Kidney (tissue), 14 donors: ENCODE data around the gene HOXA4. TPM values are rescaled to one million over a fixed set of nuclear protein-coding genes. Genes with fewer than 3 reads are reported as not detected.

Experiments
- DNase-seq, 5 donors: peaks; one replicate each; pipeline ENCODE4 v3.0.0-alpha.2; 2013 to 2020
- FAIRE-seq: peaks from 2 replicates; lab custom pipeline; 2012; peaks lifted over from hg19 to GRCh38; lab: Jason Lieb, UNC
- H3K27ac ChIP-seq, 2 donors: one replicate each; pipeline ENCODE4 v1.7.0; 2013; ENCODE audit warnings: low read depth in 2 of 2, low read length in 2 of 2, inconsistent platforms in 1 of 2
- H3K27me3 ChIP-seq: one replicate; pipeline ENCODE4 v1.7.1; 2013; ENCODE audit warnings: low read length, inconsistent platforms; ENCODE audit not compliant: control insufficient read depth, insufficient read depth
- H3K36me3 ChIP-seq, 3 donors: one replicate each; pipeline versions ENCODE4 v1.7.0 to v1.7.1; 2013; ENCODE audit warnings: low read length in 3 of 3, control low read depth in 1 of 3, inconsistent platforms in 1 of 3; ENCODE audit not compliant: insufficient read depth in 3 of 3, control insufficient read depth in 2 of 3
- H3K4me1 ChIP-seq, 3 donors: one replicate each; pipeline versions ENCODE4 v1.7.0 to v1.7.1; 2013; ENCODE audit warnings: low read length in 3 of 3, inconsistent platforms in 1 of 3, low read depth in 1 of 3; ENCODE audit not compliant: control insufficient read depth in 2 of 3, insufficient read depth in 2 of 3
- H3K4me3 ChIP-seq, 3 donors: one replicate each; pipeline versions ENCODE4 v1.7.0 to v1.8.1; 2013; ENCODE audit warnings: low read length in 3 of 3, control low read depth in 1 of 3, inconsistent platforms in 1 of 3
- H3K9ac ChIP-seq, 3 donors: one replicate each; pipeline versions ENCODE4 v1.7.0 to v1.7.1; 2013; ENCODE audit warnings: low read length in 3 of 3, control low read depth in 1 of 3, inconsistent platforms in 1 of 3
- H3K9me3 ChIP-seq, 3 donors: one replicate each; pipeline versions ENCODE4 v1.7.0 to v1.7.1; 2013; ENCODE audit warnings: low read length in 3 of 3, control low read depth in 1 of 3, inconsistent platforms in 1 of 3; ENCODE audit not compliant: control insufficient read depth in 2 of 3, insufficient read depth in 1 of 3
- CTCF ChIP-seq: IDR thresholded peaks from 3 replicates; pipeline ENCODE4 v1.5.1; 2012; ENCODE audit warnings: mild to moderate bottlenecking, moderate library complexity, borderline replicate concordance; ENCODE audit not compliant: insufficient read depth; ENCODE audit errors: extremely low read depth
- intact Hi-C: fragments of 100-400 bp; cut with DNase I; formaldehyde crosslinking; loops from one replicate; pipeline ENCODE4 v1.11.1; 2022
- polyA plus RNA-seq: library from polyadenylated mRNA; stranded (reverse); fragments of 350-450 nt; fragmentation: Illumina TruSeq; extraction: RNeasy Lipid Tissue Mini Kit (QIAGEN cat#74804); gene quantifications from one replicate; pipeline ENCODE4 v1.2.3, GENCODE V29; 2014; ENCODE audit warnings: low read depth, low replicate concordance; ENCODE audit not compliant: insufficient read depth
- total RNA-seq: library from RNA; stranded (reverse); fragmentation: NEBNext Ultra II Directional; extraction: Animal tissue kit (Norgen Biotek cat#: 25700); gene quantifications from one replicate; pipeline ENCODE4 v1.2.1, GENCODE V29; 2021
- donor health status: control.
- donor health status: control.
- donor health status: control.
- donor health status: control.
- donor health status: control.
- donor health status: DM: yes; HTN: yes; CAD: no.
- donor health status: Normal renal cell carcinoma (clear cell type).

HOXA4 gene
- total and polyA plus RNA-seq, 2 donors from 2014 or later = 11.2 to 13.0 TPM

GRCh38 chr7:27138472-27138871, 7.9 kb upstream of the HOXA4 start:
- peak in 1 of 5 donors; percentile 51 for DNase-seq
- H3K4me3 ChIP-seq = peak overlapping the region in 1 of 3 donors; percentile 89
- intact Hi-C loops = no loop called here

GRCh38 chr7:27137640-27138315, 7.2 kb upstream of the HOXA4 start:
- intact Hi-C loops = no loop called here
- no peaks in the 10 kb centered on the region for H3K9me3 ChIP-seq
- H3K4me3 ChIP-seq = peak overlapping the region in 2 of 3 donors; percentile 30 to 89
- peak overlapping the region; percentile 76 to 97 for H3K27ac ChIP-seq
- peaks cover 9 to 44% (median 26%) of the 10 kb centered on the region in 3 donors for H3K4me1 ChIP-seq
- peaks cover 2 to 14% (median 7%) of the 10 kb centered on the region in 3 donors for H3K36me3 ChIP-seq
- FAIRE-seq (no peak), DNase-seq (peak in 1 of 5 donors; percentile 58)
- no peak for TF ChIP-seq CTCF
- no peaks in the 10 kb centered on the region for H3K27me3 ChIP-seq
- H3K9ac ChIP-seq = peak overlapping the region; percentile 12 to 97 (median 41)

More at GRCh38 chr7:27138472-27138871, 7.9 kb upstream of the HOXA4 start:
- H3K27ac ChIP-seq = peak overlapping the region; percentile 76 to 97
- H3K4me1 ChIP-seq = peaks cover 9 to 37% (median 20%) of the 10 kb centered on the region in 3 donors
- H3K36me3 ChIP-seq = peaks cover 2 to 16% (median 7%) of the 10 kb centered on the region in 3 donors
- no peaks in the 10 kb centered on the region for H3K9me3 ChIP-seq
- FAIRE-seq = no peak
- H3K9ac ChIP-seq = peak overlapping the region; percentile 15 to 97 (median 41)
- TF ChIP-seq CTCF = no peak
- no peaks in the 10 kb centered on the region for H3K27me3 ChIP-seq

- no peak for TF ChIP-seq CTCF
- H3K4me1 ChIP-seq = peaks cover 13 to 45% (median 28%) of the 10 kb centered on the region in 3 donors
- H3K27ac ChIP-seq = peak overlapping the region; percentile 56 to 63
- peak overlapping the region in 2 of 3 donors; percentile 30 to 42 for H3K9ac ChIP-seq
- no peaks in the 10 kb centered on the region for H3K27me3 ChIP-seq
- FAIRE-seq = no peak
- intact Hi-C loops = no loop called here
- H3K9me3 ChIP-seq = no peaks in the 10 kb centered on the region
- DNase-seq = peak in 1 of 5 donors; percentile 78
- H3K4me3 ChIP-seq = no peak overlapping the region
- H3K36me3 ChIP-seq = peaks cover 0 to 4% (median 0%) of the 10 kb centered on the region in 3 donors
Measured at GRCh38 chr7:27134392-27134791, 3.8 kb upstream of the HOXA4 start.
